Fibroblast of villous mesenchyme (primary cell): Measurements from ENCODE around the gene BLOC1S3. TPM values are rescaled to one million over a fixed set of nuclear protein-coding genes. Genes with fewer than 3 reads are reported as not detected.

Experiments
- DNase-seq: peaks from one replicate; pipeline ENCODE4 v3.0.0-alpha.2; 2010; ENCODE audit warnings: low read depth
- H3K4me3 ChIP-seq: 2 replicates; pipeline ENCODE4 v1.5.1; 2011; ENCODE audit warnings: low read depth, mild to moderate bottlenecking, low read length
- total RNA-seq: library from RNA; depleted of rRNA; stranded (reverse); fragments of >200 nt; gene quantifications from 2 replicates; pipeline ENCODE4 v1.2.3, GENCODE V29; 2012
- TF ChIP-seq, protein P1 (sequence below): IDR thresholded peaks from 2 replicates; pipeline ENCODE4 v1.5.1; 2012; ENCODE audit warnings: low read depth, mild to moderate bottlenecking, low read length; ENCODE audit not compliant: insufficient read depth

BLOC1S3 gene
- total RNA-seq, 1 donor: 4.3 TPM

DNA sequence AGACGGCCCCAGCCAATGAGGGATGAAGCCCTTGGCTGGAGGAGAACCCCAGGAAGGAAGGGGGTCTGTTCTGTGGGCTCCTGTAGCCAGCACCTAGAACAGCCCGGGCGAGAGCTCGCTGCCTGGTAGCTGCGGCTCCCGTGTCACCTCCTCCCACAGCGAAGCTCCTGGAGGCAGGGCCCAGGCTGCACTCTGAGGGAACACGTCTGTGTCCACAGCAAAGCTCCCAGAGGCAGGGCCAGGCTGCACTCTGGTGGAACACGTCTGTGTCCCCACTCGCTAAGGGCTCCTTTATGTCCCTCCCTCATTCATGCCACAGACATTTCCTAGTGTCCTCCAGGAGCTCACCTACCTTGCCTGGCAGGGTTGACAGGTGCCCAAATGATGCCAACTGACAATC is 9.0 kb upstream of the BLOC1S3 start:
- TF ChIP-seq, protein P1, sequence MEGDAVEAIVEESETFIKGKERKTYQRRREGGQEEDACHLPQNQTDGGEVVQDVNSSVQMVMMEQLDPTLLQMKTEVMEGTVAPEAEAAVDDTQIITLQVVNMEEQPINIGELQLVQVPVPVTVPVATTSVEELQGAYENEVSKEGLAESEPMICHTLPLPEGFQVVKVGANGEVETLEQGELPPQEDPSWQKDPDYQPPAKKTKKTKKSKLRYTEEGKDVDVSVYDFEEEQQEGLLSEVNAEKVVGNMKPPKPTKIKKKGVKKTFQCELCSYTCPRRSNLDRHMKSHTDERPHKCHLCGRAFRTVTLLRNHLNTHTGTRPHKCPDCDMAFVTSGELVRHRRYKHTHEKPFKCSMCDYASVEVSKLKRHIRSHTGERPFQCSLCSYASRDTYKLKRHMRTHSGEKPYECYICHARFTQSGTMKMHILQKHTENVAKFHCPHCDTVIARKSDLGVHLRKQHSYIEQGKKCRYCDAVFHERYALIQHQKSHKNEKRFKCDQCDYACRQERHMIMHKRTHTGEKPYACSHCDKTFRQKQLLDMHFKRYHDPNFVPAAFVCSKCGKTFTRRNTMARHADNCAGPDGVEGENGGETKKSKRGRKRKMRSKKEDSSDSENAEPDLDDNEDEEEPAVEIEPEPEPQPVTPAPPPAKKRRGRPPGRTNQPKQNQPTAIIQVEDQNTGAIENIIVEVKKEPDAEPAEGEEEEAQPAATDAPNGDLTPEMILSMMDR: no peak
- no peak for DNase-seq
- no peak overlapping the region for H3K4me3 ChIP-seq

- DNase-seq: no peak
- TF ChIP-seq, protein P1: no peak
- no peak overlapping the region for H3K4me3 ChIP-seq
Measured at GRCh38 chr19:45170146-45171106, 8.2 kb upstream of the BLOC1S3 start.

- DNase-seq: peak; percentile 25
- TF ChIP-seq, protein P1: no peak
- no peak overlapping the region for H3K4me3 ChIP-seq
Measured at GRCh38 chr19:45171211-45171623, 7.4 kb upstream of the BLOC1S3 start.

GRCh38 chr19:45172173-45172572 is 6.4 kb upstream of the BLOC1S3 start:
- no peak overlapping the region for H3K4me3 ChIP-seq
- DNase-seq: no peak
- TF ChIP-seq, protein P1: no peak

DNA sequence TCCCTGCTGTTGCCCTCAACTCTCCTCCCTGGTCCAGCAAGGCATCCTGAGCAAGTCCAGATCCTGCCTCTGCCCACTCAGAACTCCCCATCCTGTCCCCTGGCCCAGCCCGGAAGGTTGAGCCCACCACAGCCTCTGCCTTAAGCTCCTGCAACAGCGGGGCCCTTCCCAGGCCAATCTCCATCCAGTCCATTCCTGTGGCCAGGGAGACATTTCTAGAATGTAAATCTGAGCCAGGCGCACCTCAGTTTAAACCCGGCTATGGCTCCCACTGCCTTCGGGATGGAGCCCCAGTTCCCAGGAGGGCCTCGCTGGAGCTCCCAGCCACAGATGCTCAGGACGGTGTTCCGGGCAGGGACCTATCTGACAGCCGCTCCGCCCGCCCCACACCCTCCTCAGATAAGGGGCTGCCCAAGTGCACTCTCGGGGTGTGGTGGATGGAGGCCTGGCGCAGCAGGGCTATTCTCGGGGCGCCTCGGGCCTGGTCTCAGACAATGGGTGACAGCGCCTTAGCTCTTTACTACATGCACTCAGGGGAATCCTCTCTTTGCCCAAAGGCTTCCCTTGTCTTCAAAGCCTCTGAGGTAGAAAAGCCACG is 5.9 kb upstream of the BLOC1S3 start:
- DNase-seq: peak; percentile 56
- TF ChIP-seq, protein P1: no peak
- no peak overlapping the region for H3K4me3 ChIP-seq

GRCh38 chr19:45173816-45174215 is 4.8 kb upstream of the BLOC1S3 start:
- TF ChIP-seq, protein P1: no peak
- no peak overlapping the region for H3K4me3 ChIP-seq
- DNase-seq: peak; percentile 97
